Liver (tissue), 9 donors: ENCODE data around the gene HBA1. TPM values are rescaled to one million over a fixed set of nuclear protein-coding genes. Genes with fewer than 3 reads are reported as not detected.
"Not testable (repeated sequence)": the region's sequence is repeated elsewhere in the genome, so short reads cannot be mapped to it uniquely, and the experiment has no call there.

Experiments used
- DNase-seq: peaks from one replicate; pipeline ENCODE4 v3.0.0-alpha.2; 2017; ENCODE audit warnings: low spot score
- H3K27ac ChIP-seq, 2 donors: one replicate each; pipeline ENCODE4 v1.7.0; 2013; ENCODE audit warnings: inconsistent platforms in 2 of 2, low read length in 2 of 2, control low read depth in 1 of 2, low read depth in 1 of 2, mild to moderate bottlenecking in 1 of 2
- H3K27me3 ChIP-seq, 4 donors: one replicate each; pipeline versions ENCODE4 v1.6.1 to v1.7.0; 2013; ENCODE audit warnings: low read length in 3 of 4, inconsistent platforms in 1 of 4, mild to moderate bottlenecking in 1 of 4, moderate library complexity in 1 of 4; ENCODE audit not compliant: control insufficient read depth in 4 of 4, insufficient read depth in 4 of 4
- H3K36me3 ChIP-seq, 4 donors: one replicate each; pipeline versions ENCODE4 v1.6.1 to v1.7.0; 2013; ENCODE audit warnings: low read length in 3 of 4, mild to moderate bottlenecking in 3 of 4, low read depth in 1 of 4, moderate library complexity in 1 of 4; ENCODE audit not compliant: control insufficient read depth in 4 of 4, insufficient read depth in 3 of 4
- H3K4me1 ChIP-seq, 4 donors: one replicate each; pipeline versions ENCODE4 v1.6.1 to v1.7.0; 2013; ENCODE audit warnings: low read length in 3 of 4, mild to moderate bottlenecking in 3 of 4, moderate library complexity in 1 of 4; ENCODE audit not compliant: control insufficient read depth in 4 of 4, insufficient read depth in 4 of 4
- H3K4me3 ChIP-seq, 3 donors: one replicate each; pipeline versions ENCODE4 v1.6.1 to v1.7.0; 2013; ENCODE audit warnings: low read length in 3 of 3, control low read depth in 1 of 3, low read depth in 1 of 3, mild to moderate bottlenecking in 1 of 3
- H3K9ac ChIP-seq, 2 donors: one replicate each; pipeline ENCODE4 v1.7.0; 2013; ENCODE audit warnings: low read length in 2 of 2, mild to moderate bottlenecking in 2 of 2, moderate library complexity in 2 of 2, control low read depth in 1 of 2, low read depth in 1 of 2
- H3K9me3 ChIP-seq, 4 donors: one replicate each; pipeline versions ENCODE4 v1.6.1 to v1.7.0; 2013; ENCODE audit warnings: low read length in 3 of 4; ENCODE audit not compliant: control insufficient read depth in 4 of 4
- HNF4A ChIP-seq, 2 donors: conservative IDR thresholded peaks; 2 replicates each; pipeline ENCODE4 v1.6.1; 2016; ENCODE audit warnings: antibody characterized with exemption in 2 of 2, mild to moderate bottlenecking in 2 of 2
- RXRA ChIP-seq, 2 donors: IDR thresholded peaks; 2 replicates each; pipeline ENCODE4 v1.6.1; 2017 to 2018; ENCODE audit warnings: antibody characterized with exemption in 2 of 2, mild to moderate bottlenecking in 1 of 2
- WGBS: extraction: QIAGEN DNeasy Blood & Tissue Kit; methylation state at CpG from one replicate; pipeline ENCODE4 v1.1.7; 2013; 5-methylcytosine and 5-hydroxymethylcytosine counted together
- polyA plus RNA-seq, 2 donors: library from polyadenylated mRNA; stranded (reverse) in 1 of 2; unstranded in 1 of 2; fragments of 200-250 nt in 1 of 2; fragments of >200 nt in 1 of 2; fragmentation: Nextera tagmentation in 1 of 2; extraction: Ambion mirVana in 1 of 2; gene quantifications; one replicate each; pipeline versions ENCODE4 v1.2.1 to v1.2.3, GENCODE V29; 2013 to 2015
- total RNA-seq, 2 donors: library from RNA; depleted of rRNA; stranded (reverse); fragments of >200 nt; gene quantifications; one replicate each; pipeline ENCODE4 v1.2.3, GENCODE V29; 2014
- TF ChIP-seq, protein P1 (sequence below): IDR thresholded peaks from 2 replicates; pipeline ENCODE4 v1.6.1; 2016; ENCODE audit warnings: antibody characterized with exemption, mild to moderate bottlenecking
- TF ChIP-seq, protein P2 (sequence below): fragments of 150-350 bp; IDR thresholded peaks from 2 replicates; pipeline ENCODE4 v1.5.1; 2017; ENCODE audit warnings: improper control_type of control experiment, low read depth, low read length; ENCODE audit not compliant: missing input control
- TF ChIP-seq, protein P3 (sequence below): IDR thresholded peaks from 2 replicates; pipeline ENCODE4 v1.6.1; 2016; ENCODE audit warnings: antibody characterized with exemption
- donor health status: healthy.
- donor health status: healthy.
- donor health status: healthy.
- donor health status: healthy.
- donor health status: healthy.

The HBA1 gene
- total and polyA plus RNA-seq, 4 donors, result 3.5 to 19,034 (median 30.1) TPM

DNA sequence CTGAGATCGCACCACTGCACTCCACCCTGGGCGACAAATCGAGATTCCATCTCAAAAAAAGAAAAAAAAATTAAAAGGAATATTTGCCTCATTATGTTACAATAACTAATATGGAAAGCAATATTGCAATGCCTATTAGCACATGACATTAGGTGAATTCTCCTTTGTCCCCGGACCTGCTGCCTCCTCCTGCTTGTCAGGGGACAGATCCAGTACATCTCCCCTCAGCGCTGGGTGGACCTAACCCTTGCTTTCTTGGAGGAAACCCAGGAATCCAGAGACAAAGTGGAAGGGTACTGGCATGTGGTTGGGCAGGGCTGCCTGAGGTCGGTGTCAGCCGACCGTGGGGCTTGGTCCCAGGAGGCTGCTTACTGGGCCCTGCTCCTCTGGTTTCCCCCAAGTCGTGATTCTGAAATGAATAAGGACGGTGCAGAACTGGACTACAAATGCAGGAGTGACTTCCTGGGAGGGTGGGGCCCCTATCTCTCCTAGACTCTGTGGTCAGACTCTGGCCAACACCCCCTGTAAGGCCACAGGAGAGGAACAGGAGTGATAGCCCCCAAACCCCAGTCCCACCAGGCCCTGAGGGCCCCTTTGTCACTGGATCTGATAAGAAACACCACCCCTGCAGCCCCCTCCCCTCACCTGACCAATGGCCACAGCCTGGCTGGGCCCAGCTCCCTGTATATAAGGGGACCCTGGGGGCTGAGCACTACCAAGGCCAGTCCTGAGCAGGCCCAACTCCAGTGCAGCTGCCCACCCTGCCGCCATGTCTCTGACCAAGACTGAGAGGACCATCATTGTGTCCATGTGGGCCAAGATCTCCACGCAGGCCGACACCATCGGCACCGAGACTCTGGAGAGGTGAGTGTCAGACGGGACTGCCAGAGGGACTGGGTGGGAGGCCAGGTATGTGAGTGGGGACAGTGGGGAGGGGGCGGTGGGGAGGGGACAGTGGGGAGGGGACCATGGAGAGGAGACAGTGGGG lies 24.0 kb upstream of the HBA1 start, which contains the start of gene HBZ (continued):
- TF ChIP-seq, protein P1, sequence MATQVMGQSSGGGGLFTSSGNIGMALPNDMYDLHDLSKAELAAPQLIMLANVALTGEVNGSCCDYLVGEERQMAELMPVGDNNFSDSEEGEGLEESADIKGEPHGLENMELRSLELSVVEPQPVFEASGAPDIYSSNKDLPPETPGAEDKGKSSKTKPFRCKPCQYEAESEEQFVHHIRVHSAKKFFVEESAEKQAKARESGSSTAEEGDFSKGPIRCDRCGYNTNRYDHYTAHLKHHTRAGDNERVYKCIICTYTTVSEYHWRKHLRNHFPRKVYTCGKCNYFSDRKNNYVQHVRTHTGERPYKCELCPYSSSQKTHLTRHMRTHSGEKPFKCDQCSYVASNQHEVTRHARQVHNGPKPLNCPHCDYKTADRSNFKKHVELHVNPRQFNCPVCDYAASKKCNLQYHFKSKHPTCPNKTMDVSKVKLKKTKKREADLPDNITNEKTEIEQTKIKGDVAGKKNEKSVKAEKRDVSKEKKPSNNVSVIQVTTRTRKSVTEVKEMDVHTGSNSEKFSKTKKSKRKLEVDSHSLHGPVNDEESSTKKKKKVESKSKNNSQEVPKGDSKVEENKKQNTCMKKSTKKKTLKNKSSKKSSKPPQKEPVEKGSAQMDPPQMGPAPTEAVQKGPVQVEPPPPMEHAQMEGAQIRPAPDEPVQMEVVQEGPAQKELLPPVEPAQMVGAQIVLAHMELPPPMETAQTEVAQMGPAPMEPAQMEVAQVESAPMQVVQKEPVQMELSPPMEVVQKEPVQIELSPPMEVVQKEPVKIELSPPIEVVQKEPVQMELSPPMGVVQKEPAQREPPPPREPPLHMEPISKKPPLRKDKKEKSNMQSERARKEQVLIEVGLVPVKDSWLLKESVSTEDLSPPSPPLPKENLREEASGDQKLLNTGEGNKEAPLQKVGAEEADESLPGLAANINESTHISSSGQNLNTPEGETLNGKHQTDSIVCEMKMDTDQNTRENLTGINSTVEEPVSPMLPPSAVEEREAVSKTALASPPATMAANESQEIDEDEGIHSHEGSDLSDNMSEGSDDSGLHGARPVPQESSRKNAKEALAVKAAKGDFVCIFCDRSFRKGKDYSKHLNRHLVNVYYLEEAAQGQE, result no peak
- TF ChIP-seq, protein P2, sequence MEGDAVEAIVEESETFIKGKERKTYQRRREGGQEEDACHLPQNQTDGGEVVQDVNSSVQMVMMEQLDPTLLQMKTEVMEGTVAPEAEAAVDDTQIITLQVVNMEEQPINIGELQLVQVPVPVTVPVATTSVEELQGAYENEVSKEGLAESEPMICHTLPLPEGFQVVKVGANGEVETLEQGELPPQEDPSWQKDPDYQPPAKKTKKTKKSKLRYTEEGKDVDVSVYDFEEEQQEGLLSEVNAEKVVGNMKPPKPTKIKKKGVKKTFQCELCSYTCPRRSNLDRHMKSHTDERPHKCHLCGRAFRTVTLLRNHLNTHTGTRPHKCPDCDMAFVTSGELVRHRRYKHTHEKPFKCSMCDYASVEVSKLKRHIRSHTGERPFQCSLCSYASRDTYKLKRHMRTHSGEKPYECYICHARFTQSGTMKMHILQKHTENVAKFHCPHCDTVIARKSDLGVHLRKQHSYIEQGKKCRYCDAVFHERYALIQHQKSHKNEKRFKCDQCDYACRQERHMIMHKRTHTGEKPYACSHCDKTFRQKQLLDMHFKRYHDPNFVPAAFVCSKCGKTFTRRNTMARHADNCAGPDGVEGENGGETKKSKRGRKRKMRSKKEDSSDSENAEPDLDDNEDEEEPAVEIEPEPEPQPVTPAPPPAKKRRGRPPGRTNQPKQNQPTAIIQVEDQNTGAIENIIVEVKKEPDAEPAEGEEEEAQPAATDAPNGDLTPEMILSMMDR, result no peak

DNA sequence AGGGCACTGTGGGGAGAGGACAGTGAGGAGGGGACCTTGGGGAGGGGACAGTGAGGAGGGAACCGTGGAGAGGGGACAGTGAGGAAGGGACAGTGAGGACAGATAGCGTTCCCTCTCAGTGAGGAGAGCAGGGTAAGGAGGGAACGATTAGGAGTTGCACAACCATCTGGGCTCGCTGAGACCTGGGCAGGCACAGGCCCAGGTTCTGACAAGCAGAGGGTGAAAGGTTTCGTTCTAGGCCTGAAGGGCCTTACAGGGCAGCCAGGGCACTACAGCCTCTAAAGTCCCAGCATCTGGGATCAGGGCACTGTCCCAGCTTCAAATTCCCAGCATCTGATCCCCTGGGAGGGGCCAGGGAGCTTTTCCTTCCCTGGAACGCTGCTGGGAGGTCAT lies 23.4 kb upstream of the HBA1 start:
- H3K36me3 ChIP-seq, H3K27me3 ChIP-seq, H3K9me3 ChIP-seq, H3K4me3 ChIP-seq, H3K9ac ChIP-seq, H3K27ac ChIP-seq, H3K4me1 ChIP-seq, DNase-seq: not testable (repeated sequence)
- WGBS, result 31% methylated on average over 4 of the region's 6 CpGs

DNA sequence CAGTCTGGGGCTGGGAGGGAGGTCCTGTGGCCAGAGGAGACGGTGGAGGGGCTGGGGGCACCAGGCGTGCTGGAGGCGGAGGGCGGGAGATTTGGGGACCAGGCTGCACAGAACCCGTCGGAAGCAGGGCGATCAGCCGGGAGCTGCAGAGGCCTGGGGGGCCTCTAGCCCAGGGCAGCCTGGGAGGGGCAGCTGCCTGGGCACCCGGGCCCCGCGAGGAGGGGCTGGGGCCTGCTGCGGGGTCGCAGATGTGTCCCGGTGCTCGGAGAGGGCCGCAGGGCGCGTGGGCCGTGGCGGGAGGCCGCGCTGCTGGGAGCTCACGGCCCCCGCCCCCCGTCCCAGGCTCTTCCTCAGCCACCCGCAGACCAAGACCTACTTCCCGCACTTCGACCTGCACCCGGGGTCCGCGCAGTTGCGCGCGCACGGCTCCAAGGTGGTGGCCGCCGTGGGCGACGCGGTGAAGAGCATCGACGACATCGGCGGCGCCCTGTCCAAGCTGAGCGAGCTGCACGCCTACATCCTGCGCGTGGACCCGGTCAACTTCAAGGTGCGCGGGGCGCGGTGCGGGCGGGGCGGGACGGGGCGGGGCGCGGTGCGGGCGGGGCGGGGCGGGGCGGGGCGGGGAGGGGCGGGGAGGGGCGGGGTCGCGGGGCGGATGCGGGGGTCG lies 22.8 kb upstream of the HBA1 start:
- no CpG with 5 or more reads among the region's 74 CpGs for WGBS
- DNase-seq, H3K27ac ChIP-seq, H3K27me3 ChIP-seq, H3K4me1 ChIP-seq, H3K9ac ChIP-seq, H3K9me3 ChIP-seq, H3K4me3 ChIP-seq, H3K36me3 ChIP-seq: not testable (repeated sequence)

DNA sequence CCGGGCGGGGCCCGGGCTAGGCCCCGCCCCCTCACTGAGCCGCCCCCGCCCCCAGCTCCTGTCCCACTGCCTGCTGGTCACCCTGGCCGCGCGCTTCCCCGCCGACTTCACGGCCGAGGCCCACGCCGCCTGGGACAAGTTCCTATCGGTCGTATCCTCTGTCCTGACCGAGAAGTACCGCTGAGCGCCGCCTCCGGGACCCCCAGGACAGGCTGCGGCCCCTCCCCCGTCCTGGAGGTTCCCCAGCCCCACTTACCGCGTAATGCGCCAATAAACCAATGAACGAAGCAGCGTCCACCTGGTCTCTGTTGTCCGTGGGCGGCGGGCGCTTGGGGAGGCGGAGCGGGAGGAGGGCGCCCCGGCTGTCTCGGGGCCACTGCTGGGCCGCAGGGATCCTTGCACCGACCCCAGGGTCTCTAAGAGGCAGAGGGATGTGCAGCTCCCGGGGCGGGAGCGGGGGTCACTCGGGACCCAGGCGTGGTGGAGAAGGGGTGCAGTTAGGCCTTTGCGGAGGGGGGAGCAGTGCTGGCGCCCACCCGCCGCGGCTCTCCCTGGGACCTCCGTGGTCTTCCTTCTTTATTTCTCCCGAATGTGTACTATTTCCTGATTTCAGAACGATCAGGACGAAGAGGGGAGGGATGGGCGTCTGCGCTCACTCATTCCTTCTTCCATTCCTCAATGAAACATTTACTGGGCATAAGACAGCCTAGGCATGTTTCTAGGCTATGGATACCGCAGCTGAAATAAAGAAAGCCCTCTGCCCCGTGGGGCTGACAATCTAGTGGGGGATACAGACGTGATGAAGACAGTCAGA lies 22.1 kb upstream of the HBA1 start:
- Histone ChIP-seq H3K9me3 (no peaks in the 10 kb centered on the region), H3K27ac (no peak overlapping the region), H3K4me1 (peaks cover 0 to 9% (median 5%) of the 10 kb centered on the region in 4 donors), H3K4me3 (peak overlapping the region in 1 of 3 donors; percentile 16), H3K36me3 (no peaks in the 10 kb centered on the region), H3K9ac (no peak overlapping the region), H3K27me3 (peaks cover 0 to 2% (median under 1%) of the 10 kb centered on the region in 4 donors)
- WGBS, result 6% methylated on average over 53 of the region's 59 CpGs
- TF ChIP-seq, protein P1, result no peak
- TF ChIP-seq RXRA (IDR thresholded peaks at IDR 0.05) (no peak), HNF4A (conservative IDR thresholded peaks at IDR 0.05) (no peak)
- TF ChIP-seq, protein P3, sequence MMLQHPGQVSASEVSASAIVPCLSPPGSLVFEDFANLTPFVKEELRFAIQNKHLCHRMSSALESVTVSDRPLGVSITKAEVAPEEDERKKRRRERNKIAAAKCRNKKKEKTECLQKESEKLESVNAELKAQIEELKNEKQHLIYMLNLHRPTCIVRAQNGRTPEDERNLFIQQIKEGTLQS, result no peak
- peak; percentile 35 for DNase-seq
